Stomach (tissue), 4 donors: ENCODE measurements around the gene NPIPB2.

ENCODE experiments used
- EP300 ChIP-seq: sonication (generic); formaldehyde crosslinking; IDR thresholded peaks from one replicate; pipeline ENCODE4 v1.6.1; 2017; ENCODE audit warnings: antibody characterized with exemption
- POLR2A ChIP-seq, 4 donors: fragments of 450-650 bp; IDR thresholded peaks; one replicate each; pipeline ENCODE4 v1.6.1; 2016; ENCODE audit warnings: antibody characterized with exemption in 4 of 4, control low read depth in 2 of 4, mild to moderate bottlenecking in 1 of 4, moderate library complexity in 1 of 4
- POLR2AphosphoS5 ChIP-seq, 3 donors: sonication (generic); formaldehyde crosslinking; IDR thresholded peaks; one replicate each; pipeline ENCODE4 v1.6.1; 2016; ENCODE audit warnings: antibody characterized with exemption in 3 of 3
- TF ChIP-seq, protein P1 (sequence below), 7 experiments: fragments of 450-650 bp in 4 of 7; fragments of 200-600 bp in 3 of 7; sonication (generic) in 3 of 7; IDR thresholded peaks; one replicate each; pipeline ENCODE4 v1.5.1; 2016 to 2019; ENCODE audit warnings: antibody characterized with exemption in 7 of 7, control low read depth in 2 of 7, mild to moderate bottlenecking in 1 of 7

DNA sequence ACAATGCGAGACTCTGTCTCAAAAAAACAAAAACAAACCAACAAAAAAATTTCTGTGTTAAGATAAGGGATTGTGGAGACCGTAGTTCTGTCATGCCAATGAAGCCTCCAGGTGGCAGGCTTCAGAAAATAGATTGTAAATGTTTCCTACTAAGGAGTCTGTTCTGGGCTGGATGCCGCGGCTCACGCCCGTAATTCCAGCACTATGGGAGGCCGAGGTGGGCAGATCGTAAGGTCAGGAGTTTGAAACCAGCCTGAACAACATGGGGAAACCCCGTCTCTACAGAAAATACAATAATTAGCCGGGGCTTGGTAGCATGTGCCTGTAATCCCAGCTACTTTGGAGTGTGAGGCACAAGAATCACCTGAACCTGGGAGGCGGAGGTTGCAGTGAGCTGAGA, 30.3 kb upstream of the NPIPB2 start:
- TF ChIP-seq, protein P1, sequence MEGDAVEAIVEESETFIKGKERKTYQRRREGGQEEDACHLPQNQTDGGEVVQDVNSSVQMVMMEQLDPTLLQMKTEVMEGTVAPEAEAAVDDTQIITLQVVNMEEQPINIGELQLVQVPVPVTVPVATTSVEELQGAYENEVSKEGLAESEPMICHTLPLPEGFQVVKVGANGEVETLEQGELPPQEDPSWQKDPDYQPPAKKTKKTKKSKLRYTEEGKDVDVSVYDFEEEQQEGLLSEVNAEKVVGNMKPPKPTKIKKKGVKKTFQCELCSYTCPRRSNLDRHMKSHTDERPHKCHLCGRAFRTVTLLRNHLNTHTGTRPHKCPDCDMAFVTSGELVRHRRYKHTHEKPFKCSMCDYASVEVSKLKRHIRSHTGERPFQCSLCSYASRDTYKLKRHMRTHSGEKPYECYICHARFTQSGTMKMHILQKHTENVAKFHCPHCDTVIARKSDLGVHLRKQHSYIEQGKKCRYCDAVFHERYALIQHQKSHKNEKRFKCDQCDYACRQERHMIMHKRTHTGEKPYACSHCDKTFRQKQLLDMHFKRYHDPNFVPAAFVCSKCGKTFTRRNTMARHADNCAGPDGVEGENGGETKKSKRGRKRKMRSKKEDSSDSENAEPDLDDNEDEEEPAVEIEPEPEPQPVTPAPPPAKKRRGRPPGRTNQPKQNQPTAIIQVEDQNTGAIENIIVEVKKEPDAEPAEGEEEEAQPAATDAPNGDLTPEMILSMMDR (IDR thresholded peaks at IDR 0.05) = peak in 3 of 7 experiments; percentile 16 to 32 (median 22)
- no peak for TF ChIP-seq POLR2A (IDR thresholded peaks at IDR 0.05)
- no peak for TF ChIP-seq POLR2AphosphoS5 (IDR thresholded peaks at IDR 0.05)
- no peak for TF ChIP-seq EP300
